MCF 10A (cell line): Measurements from ENCODE around the gene PRMT3. TPM values are rescaled to one million over a fixed set of nuclear protein-coding genes. Genes with fewer than 3 reads are reported as not detected.

Source experiments
- BruUV-seq: library from RNA; stranded (reverse); fragments of 400-500 nt; replicated peaks from 2 replicates; lab custom pipeline; 2021; lab: Mats Ljungman, UMichigan
- CTCF ChIA-PET: fragments of 300-600 bp; sonication (Branson Sonifier 250); formaldehyde crosslinking; extraction: SDS; loops from one replicate; lab custom pipeline; 2021; ENCODE audit warnings: antibody characterized with exemption, inconsistent platforms; lab: Yijun Ruan, JAX
- POLR2A ChIA-PET: fragments of 300-600, 350-650 bp; sonication (Branson Sonifier 250); formaldehyde crosslinking; extraction: SDS; loops from one replicate; lab custom pipeline; 2020; ENCODE audit warnings: antibody characterized with exemption, inconsistent platforms; lab: Yijun Ruan, JAX
- DNase-seq: peaks from one replicate; pipeline ENCODE4 v3.0.0-alpha.2; 2018; ENCODE audit not compliant: unreplicated experiment
- H3K27ac Mint-ChIP-seq: one replicate; pipeline ENCODE4 v1.8.0; 2022; ENCODE audit warnings: mild to moderate bottlenecking, low read depth, mixed read lengths; ENCODE audit not compliant: unreplicated experiment
- H3K27me3 Mint-ChIP-seq: one replicate; pipeline ENCODE4 v1.8.0; 2022; ENCODE audit warnings: mixed read lengths; ENCODE audit not compliant: insufficient read depth, unreplicated experiment
- H3K36me3 Mint-ChIP-seq: one replicate; pipeline ENCODE4 v1.8.0; 2022; ENCODE audit warnings: mild to moderate bottlenecking, moderate library complexity, mixed read lengths; ENCODE audit not compliant: insufficient read depth, unreplicated experiment
- H3K4me1 Mint-ChIP-seq: one replicate; pipeline ENCODE4 v1.8.0; 2022; ENCODE audit warnings: mixed read lengths; ENCODE audit not compliant: insufficient read depth, unreplicated experiment
- H3K4me3 Mint-ChIP-seq: one replicate; pipeline ENCODE4 v1.8.0; 2022; ENCODE audit warnings: mild to moderate bottlenecking, moderate library complexity, mixed read lengths; ENCODE audit not compliant: unreplicated experiment
- H3K9me3 Mint-ChIP-seq: one replicate; pipeline ENCODE4 v1.8.0; 2022; ENCODE audit warnings: mixed read lengths; ENCODE audit not compliant: unreplicated experiment
- intact Hi-C: fragments of 100-400 bp; cut with micrococcal nuclease; formaldehyde crosslinking; loops from 2 replicates; pipeline ENCODE4 v1.14.1; 2022
- total RNA-seq: library from RNA; stranded (reverse); gene quantifications from 2 replicates; pipeline ENCODE4 v1.2.3, GENCODE V29; 2022
- TF ChIP-seq, protein P1 (sequence below): fragments of 200-600 bp; IDR thresholded peaks from one replicate; pipeline ENCODE4 v1.8.0; 2022; ENCODE audit warnings: antibody characterized with exemption, mild to moderate bottlenecking; ENCODE audit not compliant: unreplicated experiment

Gene PRMT3
- total RNA-seq, 1 experiment from 2014 or later: 60.1 TPM

GRCh38 chr11:20406484-20406883, 19.0 kb downstream of the PRMT3 start:
- Mint-ChIP-seq H3K27me3 (no peaks in the 10 kb centered on the region), H3K4me1 (no peaks in the 10 kb centered on the region), H3K4me3 (no peak overlapping the region), H3K27ac (no peak overlapping the region), H3K9me3 (no peaks in the 10 kb centered on the region), H3K36me3 (peaks cover 57% of the 10 kb centered on the region)
- CTCF ChIA-PET: interaction anchor here (0.6 kb wide), 1 partner anchor 203 kb away, joined by 5 read pairs; no protein-coding TSS in a partner anchor
- POLR2A ChIA-PET: no interaction called here
- no peak for DNase-seq
- intact Hi-C loops: no loop called here
- no TSS peak for BruUV-seq
- TF ChIP-seq, protein P1, sequence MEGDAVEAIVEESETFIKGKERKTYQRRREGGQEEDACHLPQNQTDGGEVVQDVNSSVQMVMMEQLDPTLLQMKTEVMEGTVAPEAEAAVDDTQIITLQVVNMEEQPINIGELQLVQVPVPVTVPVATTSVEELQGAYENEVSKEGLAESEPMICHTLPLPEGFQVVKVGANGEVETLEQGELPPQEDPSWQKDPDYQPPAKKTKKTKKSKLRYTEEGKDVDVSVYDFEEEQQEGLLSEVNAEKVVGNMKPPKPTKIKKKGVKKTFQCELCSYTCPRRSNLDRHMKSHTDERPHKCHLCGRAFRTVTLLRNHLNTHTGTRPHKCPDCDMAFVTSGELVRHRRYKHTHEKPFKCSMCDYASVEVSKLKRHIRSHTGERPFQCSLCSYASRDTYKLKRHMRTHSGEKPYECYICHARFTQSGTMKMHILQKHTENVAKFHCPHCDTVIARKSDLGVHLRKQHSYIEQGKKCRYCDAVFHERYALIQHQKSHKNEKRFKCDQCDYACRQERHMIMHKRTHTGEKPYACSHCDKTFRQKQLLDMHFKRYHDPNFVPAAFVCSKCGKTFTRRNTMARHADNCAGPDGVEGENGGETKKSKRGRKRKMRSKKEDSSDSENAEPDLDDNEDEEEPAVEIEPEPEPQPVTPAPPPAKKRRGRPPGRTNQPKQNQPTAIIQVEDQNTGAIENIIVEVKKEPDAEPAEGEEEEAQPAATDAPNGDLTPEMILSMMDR: no peak

GRCh38 chr11:20407344-20407743, 19.8 kb downstream of the PRMT3 start:
- DNase-seq: no peak
- H3K27me3 Mint-ChIP-seq: no peaks in the 10 kb centered on the region
- CTCF ChIA-PET: interaction anchor here (0.6 to 1.0 kb wide), 3 partner anchors 10 to 1146 kb away, joined by 3 read pairs; no protein-coding TSS in a partner anchor
- H3K4me1 Mint-ChIP-seq: no peaks in the 10 kb centered on the region
- H3K36me3 Mint-ChIP-seq: peaks cover 57% of the 10 kb centered on the region
- no peak overlapping the region for H3K4me3 Mint-ChIP-seq
- POLR2A ChIA-PET: interaction anchor here (2.6 kb wide), 1 partner anchor 19 kb away, joined by 9 read pairs; no protein-coding TSS in a partner anchor
- no TSS peak for BruUV-seq
- TF ChIP-seq, protein P1: no peak
- H3K27ac Mint-ChIP-seq: no peak overlapping the region
- intact Hi-C loops: no loop called here
- no peaks in the 10 kb centered on the region for H3K9me3 Mint-ChIP-seq

GRCh38 chr11:20415432-20415831, 27.9 kb downstream of the PRMT3 start:
- CTCF ChIA-PET: interaction anchor here (0.6 to 1.3 kb wide), 3 partner anchors 12 to 29 kb away, joined by 3 read pairs; no protein-coding TSS in a partner anchor
- no peaks in the 10 kb centered on the region for H3K27me3 Mint-ChIP-seq
- no peak for DNase-seq
- H3K36me3 Mint-ChIP-seq: peaks cover 50% of the 10 kb centered on the region
- no peaks in the 10 kb centered on the region for H3K9me3 Mint-ChIP-seq
- intact Hi-C loops: no loop called here
- TF ChIP-seq, protein P1: no peak
- no TSS peak for BruUV-seq
- no peak overlapping the region for H3K27ac Mint-ChIP-seq
- no peaks in the 10 kb centered on the region for H3K4me1 Mint-ChIP-seq
- H3K4me3 Mint-ChIP-seq: no peak overlapping the region
- POLR2A ChIA-PET: no interaction called here

GRCh38 chr11:20417771-20418170, 30.3 kb downstream of the PRMT3 start:
- no peak overlapping the region for H3K4me3 Mint-ChIP-seq
- no peak for DNase-seq
- TF ChIP-seq, protein P1: no peak
- H3K4me1 Mint-ChIP-seq: no peaks in the 10 kb centered on the region
- BruUV-seq: no TSS peak
- H3K36me3 Mint-ChIP-seq: peaks cover 57% of the 10 kb centered on the region
- H3K27me3 Mint-ChIP-seq: no peaks in the 10 kb centered on the region
- no peak overlapping the region for H3K27ac Mint-ChIP-seq
- H3K9me3 Mint-ChIP-seq: no peaks in the 10 kb centered on the region
- CTCF ChIA-PET: no interaction called here
- intact Hi-C loops: no loop called here
- POLR2A ChIA-PET: no interaction called here
